C4-2B (cell line): ENCODE measurements around the gene MEFV.
"Not testable (repeated sequence)": the region's sequence is repeated elsewhere in the genome, so short reads cannot be mapped to it uniquely, and the experiment has no call there.

Experiments used
- H3K27ac ChIP-seq: fragments of 450-650 bp; 2 replicates; pipeline ENCODE4 v1.5.1; 2017
- CTCF ChIP-seq: fragments of 450-650 bp; conservative IDR thresholded peaks from 2 replicates; pipeline ENCODE4 v1.5.1; 2017; ENCODE audit warnings: mild to moderate bottlenecking
- ZFX ChIP-seq: fragments of 450-650 bp; IDR thresholded peaks from 2 replicates; pipeline ENCODE4 v1.6.1; 2017

Gene MEFV

GRCh38 chr16:3215601-3216262, 40.7 kb downstream of the MEFV start:
- H3K27ac ChIP-seq, result no peak overlapping the region
- TF ChIP-seq ZFX (no peak), CTCF (no peak)

- no peak overlapping the region for H3K27ac ChIP-seq
- TF ChIP-seq CTCF (no peak), ZFX (no peak)
Measured at GRCh38 chr16:3214904-3215600, 41.4 kb downstream of the MEFV start.

GRCh38 chr16:3212567-3212966, 43.9 kb downstream of the MEFV start:
- no peak for TF ChIP-seq CTCF
- TF ChIP-seq ZFX, result no peak
- no peak overlapping the region for H3K27ac ChIP-seq

GRCh38 chr16:3212006-3212405, 44.4 kb downstream of the MEFV start:
- H3K27ac ChIP-seq, result no peak overlapping the region
- TF ChIP-seq ZFX, result no peak

- TF ChIP-seq CTCF (no peak), ZFX (no peak)
Measured at GRCh38 chr16:3207086-3207953, 49.1 kb downstream of the MEFV start.

GRCh38 chr16:3205939-3206338, 50.5 kb downstream of the MEFV start:
- not testable (repeated sequence) for H3K27ac ChIP-seq

More at GRCh38 chr16:3207086-3207953, 49.1 kb downstream of the MEFV start:
- no peak overlapping the region for H3K27ac ChIP-seq

- H3K27ac ChIP-seq, result no peak overlapping the region
- TF ChIP-seq CTCF, result no peak
- TF ChIP-seq ZFX, result no peak
Measured at GRCh38 chr16:3202903-3203539, 53.4 kb downstream of the MEFV start.
